GM12801 (cell line): ENCODE results near the gene CASR.

Experiments used
- CTCF ChIP-seq: IDR thresholded peaks from one replicate; pipeline ENCODE4 v1.5.1; 2011; ENCODE audit warnings: control low read depth; ENCODE audit not compliant: insufficient read length; ENCODE audit errors: extremely low read depth

The CASR gene

GRCh38 chr3:122322095-122323075 lies 138.9 kb downstream of the CASR start:
- TF ChIP-seq CTCF: no peak

GRCh38 chr3:122324871-122325323 lies 141.4 kb downstream of the CASR start, which contains the start of gene CSTA:
TSS of gene CSTA (plus strand) at chr3:122325248. CDS start at chr3:122325293, 45 bp downstream.
- no peak for TF ChIP-seq CTCF

GRCh38 chr3:122325769-122326168 lies 142.3 kb downstream of the CASR start:
- no peak for TF ChIP-seq CTCF

- TF ChIP-seq CTCF: no peak
Observed at GRCh38 chr3:122331886-122332285, 148.4 kb downstream of the CASR start.

- no peak for TF ChIP-seq CTCF
Observed at GRCh38 chr3:122332551-122332950, 149.1 kb downstream of the CASR start.
